Right atrium auricular region (tissue), 2 donors: ENCODE data around the gene FGR. TPM values are rescaled to one million over a fixed set of nuclear protein-coding genes. Genes with fewer than 3 reads are reported as not detected.

Source experiments
- DNase-seq: peaks from one replicate; pipeline ENCODE4 v3.0.0-alpha.2; 2019; ENCODE audit warnings: low spot score
- H3K27ac ChIP-seq, 2 donors: fragments of 200-600 bp; sonication (generic); 1 replicate in 1 of 2; 2 replicates in 1 of 2; pipeline ENCODE4 v1.5.1; 2016 to 2019
- H3K27me3 ChIP-seq, 2 donors: fragments of 200-600 bp; sonication (generic); one replicate each; pipeline versions ENCODE4 v1.5.1 to v1.6.0; 2017 to 2019
- H3K36me3 ChIP-seq: fragments of 200-600 bp; sonication (generic); one replicate; pipeline ENCODE4 v1.5.1; 2016
- H3K4me1 ChIP-seq, 2 donors: fragments of 200-600 bp; sonication (generic); one replicate each; pipeline versions ENCODE4 v1.5.1 to v1.6.0; 2017 to 2019
- H3K4me3 ChIP-seq, 2 donors: fragments of 200-600 bp; sonication (generic); 1 replicate in 1 of 2; 2 replicates in 1 of 2; pipeline ENCODE4 v1.5.1; 2017 to 2019; ENCODE audit warnings: mild to moderate bottlenecking in 1 of 2, moderate library complexity in 1 of 2
- H3K9me3 ChIP-seq, 2 donors: fragments of 200-600 bp; sonication (generic); one replicate each; pipeline ENCODE4 v1.5.1; 2019
- CTCF ChIP-seq, 2 donors: fragments of 200-600 bp; sonication (generic); IDR thresholded peaks; one replicate each; pipeline ENCODE4 v1.5.1; 2019; ENCODE audit warnings: antibody characterized with exemption in 2 of 2
- total RNA-seq, 2 donors: library from RNA; depleted of rRNA; stranded (reverse); fragments of >200 nt; gene quantifications; one replicate each; pipeline ENCODE4 v1.1.0, GENCODE V29; 2016

The FGR gene
- total RNA-seq, 2 donors from 2014 or later: 5.7 to 19.8 TPM

GRCh38 chr1:27672750-27673112, 37.7 kb upstream of the FGR start:
- no peak for DNase-seq
- Histone ChIP-seq H3K9me3 (no peaks in the 10 kb centered on the region), H3K27me3 (no peaks in the 10 kb centered on the region), H3K4me3 (peak overlapping the region; percentile 18 to 59), H3K27ac (peak overlapping the region; percentile 83 to 87), H3K4me1 (peaks cover 0 to 32% of the 10 kb centered on the region in 2 donors), H3K36me3 (no peaks in the 10 kb centered on the region)
- no peak for TF ChIP-seq CTCF (IDR thresholded peaks at IDR 0.05)

GRCh38 chr1:27671964-27672749, 37.2 kb upstream of the FGR start, which contains the start of gene IFI6:
Gene IFI6 (minus strand): TSS chr1:27672192. CDS start chr1:27669314, 2,878 bp downstream.
- H3K9me3 ChIP-seq: no peaks in the 10 kb centered on the region
- DNase-seq: peak; percentile 91
- H3K27me3 ChIP-seq: no peaks in the 10 kb centered on the region
- peaks cover 0 to 32% of the 10 kb centered on the region in 2 donors for H3K4me1 ChIP-seq
- no peaks in the 10 kb centered on the region for H3K36me3 ChIP-seq
- peak within 1 kb of the TSS; percentile 83 to 87 for H3K27ac ChIP-seq
- H3K4me3 ChIP-seq: peak within 1 kb of the TSS; percentile 46 to 59
- TF ChIP-seq CTCF (IDR thresholded peaks at IDR 0.05): peak in 1 of 2 donors; percentile 53

GRCh38 chr1:27669876-27670275, 34.9 kb upstream of the FGR start:
- DNase-seq: no peak
- H3K4me3 ChIP-seq: peak overlapping the region in 1 of 2 donors; percentile 41
- no peak for TF ChIP-seq CTCF (IDR thresholded peaks at IDR 0.05)
- H3K9me3 ChIP-seq: no peaks in the 10 kb centered on the region
- peaks cover 0 to 32% of the 10 kb centered on the region in 2 donors for H3K4me1 ChIP-seq
- no peak overlapping the region for H3K27ac ChIP-seq
- no peaks in the 10 kb centered on the region for H3K36me3 ChIP-seq
- no peaks in the 10 kb centered on the region for H3K27me3 ChIP-seq

- Histone ChIP-seq H3K4me3 (peak overlapping the region; percentile 32 to 41), H3K36me3 (no peaks in the 10 kb centered on the region), H3K27me3 (no peaks in the 10 kb centered on the region), H3K9me3 (no peaks in the 10 kb centered on the region), H3K27ac (peak overlapping the region; percentile 46 to 49), H3K4me1 (peaks cover 0 to 40% of the 10 kb centered on the region in 2 donors)
- DNase-seq: peak; percentile 83
- peak; percentile 80 to 94 for TF ChIP-seq CTCF (IDR thresholded peaks at IDR 0.05)
Observed at GRCh38 chr1:27668808-27669723, 34.1 kb upstream of the FGR start.

- H3K27me3 ChIP-seq: no peaks in the 10 kb centered on the region
- H3K4me3 ChIP-seq: no peak overlapping the region
- no peaks in the 10 kb centered on the region for H3K36me3 ChIP-seq
- H3K4me1 ChIP-seq: peaks cover 0 to 47% of the 10 kb centered on the region in 2 donors
- DNase-seq: no peak
- no peak overlapping the region for H3K27ac ChIP-seq
- no peaks in the 10 kb centered on the region for H3K9me3 ChIP-seq
- TF ChIP-seq CTCF (IDR thresholded peaks at IDR 0.05): no peak
Observed at GRCh38 chr1:27668121-27668807, 33.3 kb upstream of the FGR start.
